Endothelial cell of umbilical vein (primary cell): ENCODE results near the gene CLDN19. TPM values are rescaled to one million over a fixed set of nuclear protein-coding genes. Genes with fewer than 3 reads are reported as not detected.

Experiments used
- BruUV-seq: library from RNA; stranded (reverse); fragments of 400-500 nt; replicated peaks from 2 replicates; lab custom pipeline; 2021; lab: Mats Ljungman, UMichigan
- CTCF ChIA-PET: fragments of 300-600, 350-600 bp; sonication (Branson Sonifier 250); formaldehyde crosslinking; loops from one replicate; lab custom pipeline; 2021; ENCODE audit warnings: antibody characterized with exemption, inconsistent platforms; lab: Charles Lee
- POLR2A ChIA-PET: fragments of 300-600, 350-600 bp; sonication (Branson Sonifier 250); formaldehyde crosslinking; loops from one replicate; lab custom pipeline; 2021; ENCODE audit warnings: antibody characterized with exemption, inconsistent platforms; lab: Charles Lee
- DNase-seq: peaks from one replicate; pipeline ENCODE4 v3.0.0-alpha.2; 2011; ENCODE audit warnings: low read depth, low spot score
- FAIRE-seq: peaks from 2 replicates; lab custom pipeline; 2011; peaks lifted over from hg19 to GRCh38; lab: Jason Lieb, UNC
- H2AFZ ChIP-seq: 2 replicates; pipeline ENCODE4 v1.6.0; 2012; ENCODE audit warnings: low read depth, low read length, control low read depth, inconsistent platforms
- H3K27ac ChIP-seq: 2 replicates; pipeline ENCODE4 v1.5.1; 2011; ENCODE audit warnings: low read depth, mild to moderate bottlenecking, control low read depth, low read length, moderate library complexity; ENCODE audit not compliant: insufficient read depth
- H3K27me3 ChIP-seq, 2 experiments: 2 replicates each; pipeline versions ENCODE4 v1.6.0 to v1.6.1; 2011; ENCODE audit warnings: low read length in 2 of 2, mixed read lengths in 1 of 2; ENCODE audit not compliant: control insufficient read depth in 2 of 2, insufficient read depth in 2 of 2
- H3K36me3 ChIP-seq, 2 experiments: 2 replicates in 1 of 2; 3 replicates in 1 of 2; pipeline ENCODE4 v1.5.1; 2011; ENCODE audit warnings: low read length in 2 of 2, mild to moderate bottlenecking in 1 of 2, moderate library complexity in 1 of 2; ENCODE audit not compliant: control insufficient read depth in 2 of 2, insufficient read depth in 2 of 2; ENCODE audit errors: extremely low read depth in 1 of 2
- H3K4me1 ChIP-seq: 3 replicates; pipeline ENCODE4 v1.5.1; 2011; ENCODE audit warnings: mild to moderate bottlenecking, low read length; ENCODE audit not compliant: control insufficient read depth, insufficient read depth; ENCODE audit errors: extremely low read depth
- H3K4me2 ChIP-seq: 2 replicates; pipeline ENCODE4 v1.6.1; 2011; ENCODE audit warnings: low read length, control low read depth, mixed read lengths; ENCODE audit not compliant: insufficient read depth
- H3K4me3 ChIP-seq, 3 experiments: fragments of 200-600 bp in 1 of 3; sonication (generic), shearing (Covaris generic) in 1 of 3; replicated peaks in 1 of 3; 2 replicates each; pipeline ENCODE4 v1.5.1; 2011 to 2016; ENCODE audit warnings: control low read depth in 3 of 3, low read length in 3 of 3, mild to moderate bottlenecking in 2 of 3, inconsistent platforms in 1 of 3, low read depth in 1 of 3, moderate library complexity in 1 of 3; ENCODE audit not compliant: insufficient read depth in 1 of 3
- H3K79me2 ChIP-seq: 2 replicates; pipeline ENCODE4 v1.6.0; 2012; ENCODE audit warnings: low read length, inconsistent platforms; ENCODE audit not compliant: control insufficient read depth, insufficient read depth
- H3K9ac ChIP-seq: replicated peaks from 2 replicates; pipeline ENCODE3; 2011; ENCODE audit warnings: low read length, control low read depth; ENCODE audit not compliant: insufficient read depth; ENCODE audit errors: extremely low read depth
- H3K9me1 ChIP-seq: replicated peaks from 3 replicates; pipeline ENCODE4 v1.6.0; 2011; ENCODE audit warnings: mild to moderate bottlenecking, low read length; ENCODE audit not compliant: control insufficient read depth, insufficient read depth; ENCODE audit errors: extremely low read depth
- H3K9me3 ChIP-seq: replicated peaks from 2 replicates; pipeline ENCODE4 v1.5.1; 2012; ENCODE audit warnings: low read length, inconsistent platforms; ENCODE audit not compliant: control insufficient read depth, insufficient read depth
- H4K20me1 ChIP-seq: replicated peaks from 2 replicates; pipeline ENCODE3; 2011; ENCODE audit warnings: mild to moderate bottlenecking, low read length; ENCODE audit not compliant: control insufficient read depth, insufficient read depth; ENCODE audit errors: extremely low read depth
- EZH2 ChIP-seq: IDR thresholded peaks from 2 replicates; pipeline ENCODE4 v1.6.1; 2012; ENCODE audit warnings: borderline replicate concordance, low read depth, mild to moderate bottlenecking, moderate library complexity, low read length, inconsistent platforms; ENCODE audit not compliant: severe bottlenecking
- FOS ChIP-seq: IDR thresholded peaks from 2 replicates; pipeline ENCODE4 v1.6.1; 2011; ENCODE audit warnings: mild to moderate bottlenecking, low read length, moderate library complexity, borderline replicate concordance; ENCODE audit not compliant: insufficient read depth
- GATA2 ChIP-seq: IDR thresholded peaks from 2 replicates; pipeline ENCODE4 v1.7.0; 2011; ENCODE audit warnings: low read depth, mild to moderate bottlenecking, moderate library complexity, mixed read lengths, low read length; ENCODE audit not compliant: insufficient read length, insufficient read depth
- JUN ChIP-seq: IDR thresholded peaks from 2 replicates; pipeline ENCODE4 v1.6.1; 2011; ENCODE audit warnings: borderline replicate concordance, low read depth; ENCODE audit not compliant: insufficient read length, insufficient read depth
- MYC ChIP-seq: IDR thresholded peaks from one replicate; pipeline ENCODE4 v1.6.1; 2011; ENCODE audit warnings: mild to moderate bottlenecking, low read depth, low read length
- POLR2A ChIP-seq: IDR thresholded peaks from 2 replicates; pipeline ENCODE4 v1.6.1; 2012; ENCODE audit warnings: low read depth, mild to moderate bottlenecking, control low read depth, low read length
- POLR2AphosphoS5 ChIP-seq: IDR thresholded peaks from 2 replicates; pipeline ENCODE4 v1.6.1; 2012; ENCODE audit warnings: low read depth, mild to moderate bottlenecking, control low read depth, low read length, moderate library complexity; ENCODE audit not compliant: insufficient read depth
- dilution Hi-C: fragments of 300-500 bp; cut with MboI; formaldehyde crosslinking; loops from one replicate; pipeline ENCODE4 v1.15.0; 2019; ENCODE audit warnings: low sequenced_read_pairs; ENCODE audit not compliant: extremely low pct_ligation_motif_present
- intact Hi-C: fragments of 100-400 bp; cut with micrococcal nuclease; formaldehyde crosslinking; loops from one replicate; pipeline ENCODE4 v1.10.0; 2022
- polyA plus RNA-seq, 4 experiments: library from polyadenylated mRNA; depleted of rRNA in 3 of 4; stranded (reverse) in 3 of 4; unstranded in 1 of 4; fragments of >200 nt; gene quantifications; 2 replicates each; pipeline versions ENCODE4 v1.2.1 to v1.2.3, GENCODE V29; 2011 to 2012; ENCODE audit warnings: missing spikeins in 1 of 4
- total RNA-seq: library from RNA; stranded (reverse); gene quantifications from 2 replicates; pipeline ENCODE4 v1.2.3, GENCODE V29; 2021
- TF ChIP-seq, protein P1 (sequence below), 2 donors: IDR thresholded peaks; 1 replicate in 1 of 2; 2 replicates in 1 of 2; pipeline ENCODE4 v1.5.1; 2011; ENCODE audit warnings: low read length in 2 of 2, mild to moderate bottlenecking in 2 of 2, moderate library complexity in 2 of 2, control low read depth in 1 of 2, inconsistent platforms in 1 of 2, low read depth in 1 of 2; ENCODE audit not compliant: insufficient read depth in 1 of 2; ENCODE audit errors: extremely low read depth in 1 of 2
- TF ChIP-seq, protein P2 (sequence below): IDR thresholded peaks from 2 replicates; pipeline ENCODE4 v1.6.1; 2011; ENCODE audit not compliant: insufficient read depth, insufficient read length

Gene CLDN19
- total and polyA plus RNA-seq, 2 donors (not counting 3 experiments of a cell fraction or from before 2014, with no cell fraction given) = not detected

DNA sequence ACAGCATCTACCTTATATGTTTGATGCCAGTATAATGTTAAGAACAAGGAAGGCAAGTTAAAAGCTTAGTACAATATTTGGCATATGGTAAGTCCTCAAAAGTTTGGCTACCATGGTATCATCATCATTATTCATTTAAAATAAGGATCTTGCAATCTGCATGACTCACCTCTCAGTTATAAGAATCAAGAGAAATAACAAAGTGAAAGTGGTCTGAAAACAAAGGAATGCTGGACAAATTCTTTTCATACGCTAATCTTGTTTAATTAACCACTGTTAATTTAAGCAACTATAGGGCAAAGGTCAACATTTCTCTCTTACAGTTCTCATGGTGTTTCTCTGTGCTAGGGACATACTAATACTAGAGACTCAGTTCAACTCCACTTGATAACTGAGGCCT is 13.0 kb upstream of the CLDN19 start:
- H3K27ac ChIP-seq = no peak overlapping the region
- H3K4me3 ChIP-seq = no peak overlapping the region

DNA sequence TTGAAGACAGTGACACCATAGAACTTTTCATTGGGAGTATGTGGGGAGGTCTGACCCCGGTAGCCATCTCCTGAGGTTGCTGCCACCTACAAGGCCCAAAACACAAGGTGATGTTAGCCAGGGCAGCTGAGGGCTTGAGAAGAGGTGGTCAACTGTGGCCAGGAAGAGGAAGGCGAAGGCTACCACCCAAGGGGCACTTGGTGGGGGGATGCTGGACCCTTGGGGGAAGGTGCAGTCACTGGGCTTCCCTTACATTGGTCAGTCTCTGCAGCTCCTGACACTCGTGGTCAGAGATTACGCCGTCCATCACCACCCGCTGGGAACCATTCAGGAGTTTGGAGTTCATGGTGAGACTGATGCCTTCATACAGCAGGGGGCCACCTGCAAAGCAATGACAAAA is 12.2 kb upstream of the CLDN19 start:
- Histone ChIP-seq H3K79me2 (no peaks in the 10 kb centered on the region), H3K9ac (no peak overlapping the region), H3K9me1 (no peaks in the 10 kb centered on the region), H2AFZ (no peak overlapping the region), H3K4me2 (no peak overlapping the region), H3K4me1 (no peaks in the 10 kb centered on the region), H3K27me3 (no peaks in the 10 kb centered on the region), H3K27ac (no peak overlapping the region), H3K4me3 (no peak overlapping the region), H4K20me1 (no peaks in the 10 kb centered on the region), H3K9me3 (no peaks in the 10 kb centered on the region), H3K36me3 (peaks cover 30 to 69% of the 10 kb centered on the region in 2 experiments)
- intact Hi-C loops (no loop called here), dilution Hi-C loops (no loop called here)
- ChIA-PET POLR2A (no interaction called here), CTCF (interaction anchor here (0.9 to 1.0 kb wide), 2 partner anchors 10 to 174 kb away, joined by 3 to 6 read pairs; no protein-coding TSS in a partner anchor)
- TF ChIP-seq, protein P1, sequence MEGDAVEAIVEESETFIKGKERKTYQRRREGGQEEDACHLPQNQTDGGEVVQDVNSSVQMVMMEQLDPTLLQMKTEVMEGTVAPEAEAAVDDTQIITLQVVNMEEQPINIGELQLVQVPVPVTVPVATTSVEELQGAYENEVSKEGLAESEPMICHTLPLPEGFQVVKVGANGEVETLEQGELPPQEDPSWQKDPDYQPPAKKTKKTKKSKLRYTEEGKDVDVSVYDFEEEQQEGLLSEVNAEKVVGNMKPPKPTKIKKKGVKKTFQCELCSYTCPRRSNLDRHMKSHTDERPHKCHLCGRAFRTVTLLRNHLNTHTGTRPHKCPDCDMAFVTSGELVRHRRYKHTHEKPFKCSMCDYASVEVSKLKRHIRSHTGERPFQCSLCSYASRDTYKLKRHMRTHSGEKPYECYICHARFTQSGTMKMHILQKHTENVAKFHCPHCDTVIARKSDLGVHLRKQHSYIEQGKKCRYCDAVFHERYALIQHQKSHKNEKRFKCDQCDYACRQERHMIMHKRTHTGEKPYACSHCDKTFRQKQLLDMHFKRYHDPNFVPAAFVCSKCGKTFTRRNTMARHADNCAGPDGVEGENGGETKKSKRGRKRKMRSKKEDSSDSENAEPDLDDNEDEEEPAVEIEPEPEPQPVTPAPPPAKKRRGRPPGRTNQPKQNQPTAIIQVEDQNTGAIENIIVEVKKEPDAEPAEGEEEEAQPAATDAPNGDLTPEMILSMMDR (IDR thresholded peaks at IDR 0.05; ENCODE audit: extremely low read depth in 1 of 2, insufficient read depth in 1 of 2, low read depth in 1 of 2, low read length in 2 of 2) = no peak
- TF ChIP-seq FOS = no peak
- no peak for TF ChIP-seq MYC
- TF ChIP-seq EZH2 = no peak
- TF ChIP-seq, protein P2, sequence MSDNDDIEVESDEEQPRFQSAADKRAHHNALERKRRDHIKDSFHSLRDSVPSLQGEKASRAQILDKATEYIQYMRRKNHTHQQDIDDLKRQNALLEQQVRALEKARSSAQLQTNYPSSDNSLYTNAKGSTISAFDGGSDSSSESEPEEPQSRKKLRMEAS = no peak
- TF ChIP-seq POLR2AphosphoS5 = no peak
- no peak for TF ChIP-seq GATA2
- no peak for TF ChIP-seq JUN
- no peak for TF ChIP-seq POLR2A
- no TSS peak for BruUV-seq
- no peak for DNase-seq
- no peak for FAIRE-seq

More for the DNA sequence above, 13.0 kb upstream of the CLDN19 start:
- Histone ChIP-seq H3K79me2 (no peaks in the 10 kb centered on the region), H3K9me3 (no peaks in the 10 kb centered on the region), H2AFZ (no peak overlapping the region), H3K36me3 (peaks cover 30 to 68% of the 10 kb centered on the region in 2 experiments), H3K4me2 (no peak overlapping the region), H3K4me1 (no peaks in the 10 kb centered on the region), H3K9me1 (no peaks in the 10 kb centered on the region), H3K9ac (no peak overlapping the region), H4K20me1 (no peaks in the 10 kb centered on the region), H3K27me3 (no peaks in the 10 kb centered on the region)
- TF ChIP-seq JUN = peak; percentile 18
- TF ChIP-seq, protein P1 (IDR thresholded peaks at IDR 0.05; ENCODE audit: extremely low read depth in 1 of 2, insufficient read depth in 1 of 2, low read depth in 1 of 2, low read length in 2 of 2) = no peak
- FAIRE-seq (no peak), DNase-seq (no peak)
- ChIA-PET CTCF (interaction anchor here (0.9 to 1.0 kb wide), 2 partner anchors 11 to 175 kb away, joined by 3 to 6 read pairs; no protein-coding TSS in a partner anchor), POLR2A (no interaction called here)
- intact Hi-C loops = no loop called here
- no TSS peak for BruUV-seq
- dilution Hi-C loops = no loop called here
